HG02981 (cell line): Measurements from ENCODE around the gene SOX4.
"Not testable (repeated sequence)": the region's sequence is repeated elsewhere in the genome, so short reads cannot be mapped to it uniquely, and the experiment has no call there.

Experiments used
- ATAC-seq: cut with Tn5 transposase; IDR thresholded peaks from one replicate; pipeline ENCODE4 v1.9.1; 2021; ENCODE audit warnings: mild to moderate bottlenecking, moderate library complexity; ENCODE audit not compliant: unreplicated experiment

The SOX4 gene

DNA sequence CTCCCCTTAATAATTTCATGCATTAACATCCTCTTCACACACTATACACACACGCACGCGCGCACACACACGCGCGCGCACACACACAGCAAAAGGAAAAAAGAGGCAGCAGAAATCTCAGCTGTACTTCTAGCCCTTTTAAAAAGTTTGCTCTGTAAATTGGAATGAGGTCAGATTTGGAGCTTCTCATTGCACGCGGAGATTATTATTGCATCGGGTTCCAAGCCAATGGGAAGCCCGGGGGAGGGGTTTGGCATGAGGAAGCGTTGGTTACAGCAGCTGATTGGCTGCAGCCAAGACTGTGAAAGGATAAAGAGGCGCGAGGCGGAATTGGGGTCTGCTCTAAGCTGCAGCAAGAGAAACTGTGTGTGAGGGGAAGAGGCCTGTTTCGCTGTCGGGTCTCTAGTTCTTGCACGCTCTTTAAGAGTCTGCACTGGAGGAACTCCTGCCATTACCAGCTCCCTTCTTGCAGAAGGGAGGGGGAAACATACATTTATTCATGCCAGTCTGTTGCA lies at the start of gene SOX4:
SOX4 (plus strand) TSS at position 340 of the 515 bp plus-strand sequence. CDS start 784 bp downstream, outside the sequence.
- peak; percentile 64 for ATAC-seq

- not testable (repeated sequence) for ATAC-seq
Measured at GRCh38 chr6:21552286-21552685, 41.3 kb upstream of the SOX4 start.

- ATAC-seq, result no peak
Measured at GRCh38 chr6:21554286-21554685, 39.3 kb upstream of the SOX4 start.

GRCh38 chr6:21555197-21555596 lies 38.4 kb upstream of the SOX4 start:
- ATAC-seq, result no peak

GRCh38 chr6:21556511-21556910 lies 37.0 kb upstream of the SOX4 start:
- no peak for ATAC-seq

GRCh38 chr6:21556968-21557721 lies 36.4 kb upstream of the SOX4 start:
- no peak for ATAC-seq

DNA sequence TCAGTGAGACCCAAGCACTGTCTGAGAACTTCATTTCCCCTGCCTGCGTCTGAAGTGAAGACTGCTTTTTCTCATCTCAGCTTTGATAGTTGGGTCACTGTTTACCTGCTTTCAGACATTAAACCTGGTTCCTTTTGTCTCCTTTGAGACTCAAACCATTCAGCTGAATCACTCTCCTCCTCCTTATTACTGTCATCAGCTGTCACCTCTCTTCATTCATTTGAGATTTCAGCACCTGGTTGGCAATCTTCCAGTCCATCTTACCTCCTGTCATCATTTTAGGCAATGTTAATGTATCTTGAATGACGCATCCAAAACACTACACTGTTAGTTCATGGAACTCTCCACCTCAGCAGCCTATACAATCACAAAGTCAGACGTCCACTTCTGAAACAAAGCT lies 34.3 kb upstream of the SOX4 start:
- no peak for ATAC-seq

GRCh38 chr6:21560249-21560648 lies 33.3 kb upstream of the SOX4 start:
- ATAC-seq, result no peak

- ATAC-seq, result no peak
Measured at GRCh38 chr6:21565431-21565830, 28.1 kb upstream of the SOX4 start.

GRCh38 chr6:21578523-21578922 lies 15.0 kb upstream of the SOX4 start:
- no peak for ATAC-seq

DNA sequence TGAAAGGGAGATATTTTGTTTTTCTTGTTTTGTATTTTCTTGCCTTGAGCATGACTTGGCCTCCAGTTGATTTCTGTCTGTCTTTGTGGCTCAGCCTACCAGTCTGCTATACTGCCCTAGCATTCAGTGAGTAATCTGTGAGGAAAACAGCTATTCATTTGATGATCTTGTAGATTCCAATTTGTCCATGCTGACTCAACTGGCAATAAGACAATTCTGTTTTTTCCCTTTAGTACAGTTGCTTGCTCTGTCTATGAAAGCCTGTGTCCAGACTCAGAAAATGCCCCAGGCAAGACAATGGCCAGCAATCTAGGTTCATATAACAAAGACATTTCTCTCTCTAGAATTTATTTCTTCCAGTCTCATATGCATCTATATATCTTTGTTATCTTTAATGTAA lies 10.9 kb upstream of the SOX4 start:
- no peak for ATAC-seq

GRCh38 chr6:21586300-21586699 lies 7.3 kb upstream of the SOX4 start:
- ATAC-seq, result no peak

- ATAC-seq, result no peak
Measured at GRCh38 chr6:21586740-21587178, 6.8 kb upstream of the SOX4 start.

DNA sequence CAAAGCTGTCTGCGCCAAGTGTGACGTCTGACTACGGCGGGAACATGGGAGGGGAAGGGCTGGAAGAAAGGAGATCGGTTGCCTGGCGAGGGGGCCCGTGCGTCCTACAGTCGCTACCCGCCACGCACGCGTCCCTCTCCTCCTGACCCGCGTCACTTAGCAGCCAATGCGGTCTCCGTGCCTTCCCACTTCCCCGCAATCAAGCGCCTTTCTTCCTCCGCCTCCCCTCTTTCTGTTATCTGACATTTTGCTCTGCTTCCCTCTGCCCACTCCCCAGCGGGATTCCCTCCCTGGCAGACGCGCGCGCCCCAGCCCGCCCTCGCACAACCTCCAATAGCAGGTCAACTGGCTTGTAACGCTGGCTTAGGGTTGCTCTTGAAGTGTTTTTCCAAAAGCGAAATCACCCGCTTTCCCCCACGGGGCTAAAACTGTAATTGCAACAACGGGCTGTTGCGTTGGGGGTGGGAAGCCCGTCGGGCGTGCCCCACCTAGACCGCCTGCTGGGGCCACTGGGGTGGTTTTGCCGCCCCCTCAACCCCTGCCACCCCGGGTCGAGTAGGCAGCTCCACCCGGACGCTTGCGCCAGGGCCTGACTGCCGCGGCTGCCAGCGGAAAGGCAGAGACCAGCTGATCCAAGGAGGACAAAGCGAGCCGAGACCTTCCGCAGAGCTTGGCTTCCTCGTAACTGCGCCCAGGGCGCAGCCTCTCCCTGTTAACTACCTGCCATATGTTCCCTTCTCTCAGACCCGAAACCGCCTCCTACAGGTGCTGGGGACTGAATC lies 6.2 kb upstream of the SOX4 start:
- peak; percentile 42 for ATAC-seq

DNA sequence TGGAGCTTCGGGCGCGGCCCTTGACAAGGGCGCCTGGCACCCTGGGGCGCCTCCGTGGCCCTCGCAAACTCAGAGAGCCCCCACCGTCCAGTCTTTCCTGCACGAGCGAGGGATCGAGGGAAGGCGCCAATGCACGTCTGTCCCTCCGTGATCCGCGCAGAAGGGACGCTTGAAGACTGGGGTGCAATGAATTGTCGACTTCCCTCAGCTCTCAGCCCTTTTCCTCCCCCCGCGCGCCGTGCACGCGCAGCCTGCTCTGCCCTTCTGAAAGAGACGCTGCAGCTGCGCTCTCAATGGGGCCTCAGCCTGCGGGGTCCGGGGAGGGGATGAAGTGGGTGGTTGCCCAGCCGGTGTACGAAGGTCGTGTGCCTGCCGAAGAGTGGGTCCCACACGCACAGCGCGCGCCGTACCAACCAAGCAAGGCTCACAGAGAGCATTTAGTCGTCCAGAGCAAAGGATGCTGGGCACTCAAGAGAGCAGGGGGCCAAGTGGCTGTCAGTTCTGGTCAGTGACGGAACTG lies 5.5 kb upstream of the SOX4 start:
- ATAC-seq, result peak; percentile 36

- peak; percentile 23 for ATAC-seq
Measured at GRCh38 chr6:21588481-21589351, 4.8 kb upstream of the SOX4 start.

DNA sequence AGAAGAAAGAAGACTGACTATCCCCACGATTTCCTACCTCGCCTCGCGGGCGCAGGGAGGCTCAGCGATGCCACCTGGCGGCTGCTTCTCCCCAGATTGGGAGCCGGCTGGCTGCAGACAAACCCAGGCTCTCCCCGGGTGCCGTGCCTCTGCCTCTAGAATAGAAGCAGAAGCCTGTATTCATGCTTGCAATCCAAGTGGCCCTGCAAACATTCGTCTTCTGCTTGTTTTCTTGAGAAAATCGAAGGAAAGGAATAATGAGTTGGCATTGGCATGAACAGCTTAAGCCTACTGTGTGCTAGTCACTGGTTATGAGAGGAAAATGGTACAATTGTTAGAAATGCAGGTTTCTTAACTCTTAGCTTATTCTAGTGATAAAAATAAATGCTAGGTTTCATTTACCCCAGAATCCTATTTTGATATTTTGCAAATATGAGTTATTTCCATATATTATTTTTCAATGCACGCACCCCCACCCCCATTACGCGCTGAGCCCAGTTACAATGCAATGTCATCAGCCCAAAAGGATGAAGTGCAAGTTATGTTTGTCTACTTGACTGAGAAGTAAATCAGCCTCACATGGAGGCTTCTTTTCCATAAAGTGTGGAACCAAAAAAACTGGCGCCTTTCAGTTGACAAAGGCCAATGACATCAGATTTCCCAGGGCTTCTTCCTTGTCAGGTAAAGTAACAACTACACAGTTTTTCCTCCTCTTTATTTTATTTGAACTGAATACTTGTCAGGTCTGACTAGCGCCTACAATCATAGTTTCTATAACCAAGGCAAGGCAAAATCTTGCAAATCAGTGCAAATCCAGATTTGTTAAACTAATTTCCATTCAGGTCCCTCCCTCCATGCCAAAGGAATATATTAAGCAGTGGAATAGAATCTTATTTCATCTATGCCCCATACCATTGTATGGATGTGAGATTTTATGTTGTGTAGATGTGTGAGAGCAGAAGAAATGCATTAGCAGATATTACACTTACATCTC lies 3.9 kb upstream of the SOX4 start:
- ATAC-seq, result peak; percentile 20

- no peak for ATAC-seq
Measured at GRCh38 chr6:21590346-21590745, 3.2 kb upstream of the SOX4 start.

DNA sequence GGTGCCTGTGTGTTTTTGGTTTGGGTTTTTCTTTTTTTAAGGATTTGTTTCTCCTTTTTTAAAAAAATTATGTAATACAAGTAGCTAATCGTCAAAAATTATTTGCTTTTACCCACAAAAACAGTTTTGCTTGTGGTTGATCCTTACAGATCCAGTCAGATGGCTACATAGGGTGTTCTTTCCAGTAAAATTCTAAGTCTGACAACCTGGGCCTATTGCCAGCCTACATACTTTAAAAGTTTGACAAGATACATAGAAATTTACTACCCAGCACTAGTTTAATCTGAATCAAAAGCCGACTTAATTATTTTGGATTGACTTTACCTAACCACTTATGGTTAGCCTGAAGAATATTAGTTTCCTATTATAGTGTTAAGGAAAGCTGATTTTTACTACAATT lies 2.1 kb upstream of the SOX4 start:
- ATAC-seq, result no peak

GRCh38 chr6:21592953-21593352 lies 598 bp upstream of the SOX4 start:
- ATAC-seq, result no peak
